ENCODE data around the gene GTPBP10. TPM values are rescaled to one million over a fixed set of nuclear protein-coding genes. Genes with fewer than 3 reads are reported as not detected.

The GTPBP10 gene
- total RNA-seq, 1 experiment from 2014 or later = 15.1 TPM

- no peak for DNase-seq (ENCODE audit: low read depth)
Measured at GRCh38 chr7:90430614-90431460, 84.3 kb downstream of the GTPBP10 start.

GRCh38 chr7:90432752-90433151 lies 86.2 kb downstream of the GTPBP10 start:
- no peak for DNase-seq (ENCODE audit: low read depth)

GRCh38 chr7:90433221-90433620 lies 86.7 kb downstream of the GTPBP10 start:
- DNase-seq (ENCODE audit: low read depth) = no peak

Other genes starting within 250 kb of the GTPBP10 start
- 34.7 and 50.3 TPM in 2 replicates for gene STEAP1, start 192.2 kb upstream of the GTPBP10 start, total RNA-seq (2014; rRNA removed; shearing (Covaris generic))
- gene STEAP2, start 135.0 kb upstream of the GTPBP10 start, total RNA-seq (2014; rRNA removed; shearing (Covaris generic)) = 6.7 and 8.6 TPM in 2 replicates
- 2.3 and 2.5 TPM in 2 replicates for gene CFAP69, start 101.5 kb upstream of the GTPBP10 start, total RNA-seq (2014; rRNA removed; shearing (Covaris generic))
- gene FAM237B, start 25.4 kb upstream of the GTPBP10 start, total RNA-seq (2014; rRNA removed; shearing (Covaris generic)) = not detected in 2 replicates
- gene CLDN12, start 56.7 kb downstream of the GTPBP10 start, total RNA-seq (2014; rRNA removed; shearing (Covaris generic)) = 27.5 and 43.9 TPM in 2 replicates
- not detected in 2 replicates for gene PTTG1IP2, start 122.9 kb downstream of the GTPBP10 start, total RNA-seq (2014; rRNA removed; shearing (Covaris generic))
- gene CDK14, start 249.6 kb downstream of the GTPBP10 start, total RNA-seq (2014; rRNA removed; shearing (Covaris generic)) = 6.9 and 8.1 TPM in 2 replicates

Measured in HT1080 (cell line).